ENCODE results near the gene PRMT5.

DNA sequence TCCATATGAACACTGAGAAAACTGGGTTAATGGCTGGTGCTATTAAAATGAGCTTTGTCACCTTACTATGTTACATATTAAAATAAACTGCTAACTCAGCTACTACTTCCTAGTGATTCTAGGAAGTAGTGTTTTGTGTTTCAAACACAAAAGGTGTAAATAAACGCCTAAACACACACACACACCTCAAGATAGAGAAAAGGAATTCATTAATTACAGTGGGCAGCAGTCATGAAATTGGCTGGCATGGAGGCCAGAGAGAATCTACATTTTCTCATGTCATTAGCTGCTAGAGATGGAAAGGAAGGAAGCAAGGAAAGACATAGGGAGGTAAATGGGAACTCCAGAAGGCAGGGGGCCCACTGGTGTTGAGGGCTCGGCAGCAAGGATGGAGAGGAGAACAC is 787 bp upstream of the PRMT5 start:
- TF ChIP-seq POLR2AphosphoS5 (IDR thresholded peaks at IDR 0.05) (no peak), POLR2A (IDR thresholded peaks at IDR 0.05) (no peak)
- TF ChIP-seq, protein P1, sequence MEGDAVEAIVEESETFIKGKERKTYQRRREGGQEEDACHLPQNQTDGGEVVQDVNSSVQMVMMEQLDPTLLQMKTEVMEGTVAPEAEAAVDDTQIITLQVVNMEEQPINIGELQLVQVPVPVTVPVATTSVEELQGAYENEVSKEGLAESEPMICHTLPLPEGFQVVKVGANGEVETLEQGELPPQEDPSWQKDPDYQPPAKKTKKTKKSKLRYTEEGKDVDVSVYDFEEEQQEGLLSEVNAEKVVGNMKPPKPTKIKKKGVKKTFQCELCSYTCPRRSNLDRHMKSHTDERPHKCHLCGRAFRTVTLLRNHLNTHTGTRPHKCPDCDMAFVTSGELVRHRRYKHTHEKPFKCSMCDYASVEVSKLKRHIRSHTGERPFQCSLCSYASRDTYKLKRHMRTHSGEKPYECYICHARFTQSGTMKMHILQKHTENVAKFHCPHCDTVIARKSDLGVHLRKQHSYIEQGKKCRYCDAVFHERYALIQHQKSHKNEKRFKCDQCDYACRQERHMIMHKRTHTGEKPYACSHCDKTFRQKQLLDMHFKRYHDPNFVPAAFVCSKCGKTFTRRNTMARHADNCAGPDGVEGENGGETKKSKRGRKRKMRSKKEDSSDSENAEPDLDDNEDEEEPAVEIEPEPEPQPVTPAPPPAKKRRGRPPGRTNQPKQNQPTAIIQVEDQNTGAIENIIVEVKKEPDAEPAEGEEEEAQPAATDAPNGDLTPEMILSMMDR (IDR thresholded peaks at IDR 0.05 in 8 of 11, conservative IDR thresholded peaks at IDR 0.05 in 3 of 11) = no peak

All from spleen (tissue), 7 donors.